ENCODE data around the gene PSMC2.

DNA sequence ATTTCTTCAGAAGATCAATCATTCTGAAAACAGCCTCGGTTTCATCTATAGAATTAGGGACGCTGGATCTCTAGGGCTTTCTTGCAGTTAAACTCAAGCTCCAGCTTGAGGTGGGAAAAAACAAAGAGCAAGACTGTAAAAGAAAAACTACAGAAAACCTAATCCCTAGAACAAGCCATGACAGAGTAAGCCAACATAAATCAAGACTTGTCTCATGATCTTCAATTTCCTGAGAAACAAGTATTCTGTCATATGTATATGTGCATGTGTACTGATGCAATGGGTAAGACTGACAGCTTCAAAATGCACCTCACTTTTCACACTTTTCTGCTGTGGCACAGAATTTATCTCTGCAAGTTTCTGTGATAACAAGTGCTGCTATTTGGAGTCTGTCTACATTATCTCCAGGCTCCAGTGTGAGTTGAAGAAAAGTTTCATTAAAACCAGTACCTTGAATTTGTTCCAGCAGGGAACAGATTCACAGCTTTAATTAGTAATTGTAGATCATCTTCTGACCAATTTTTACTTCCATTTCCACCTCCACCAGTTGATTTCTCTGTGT, 31.0 kb upstream of the PSMC2 start:
- TF ChIP-seq, protein P1, sequence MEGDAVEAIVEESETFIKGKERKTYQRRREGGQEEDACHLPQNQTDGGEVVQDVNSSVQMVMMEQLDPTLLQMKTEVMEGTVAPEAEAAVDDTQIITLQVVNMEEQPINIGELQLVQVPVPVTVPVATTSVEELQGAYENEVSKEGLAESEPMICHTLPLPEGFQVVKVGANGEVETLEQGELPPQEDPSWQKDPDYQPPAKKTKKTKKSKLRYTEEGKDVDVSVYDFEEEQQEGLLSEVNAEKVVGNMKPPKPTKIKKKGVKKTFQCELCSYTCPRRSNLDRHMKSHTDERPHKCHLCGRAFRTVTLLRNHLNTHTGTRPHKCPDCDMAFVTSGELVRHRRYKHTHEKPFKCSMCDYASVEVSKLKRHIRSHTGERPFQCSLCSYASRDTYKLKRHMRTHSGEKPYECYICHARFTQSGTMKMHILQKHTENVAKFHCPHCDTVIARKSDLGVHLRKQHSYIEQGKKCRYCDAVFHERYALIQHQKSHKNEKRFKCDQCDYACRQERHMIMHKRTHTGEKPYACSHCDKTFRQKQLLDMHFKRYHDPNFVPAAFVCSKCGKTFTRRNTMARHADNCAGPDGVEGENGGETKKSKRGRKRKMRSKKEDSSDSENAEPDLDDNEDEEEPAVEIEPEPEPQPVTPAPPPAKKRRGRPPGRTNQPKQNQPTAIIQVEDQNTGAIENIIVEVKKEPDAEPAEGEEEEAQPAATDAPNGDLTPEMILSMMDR (IDR thresholded peaks at IDR 0.05), result no peak
- TF ChIP-seq EZH2 (IDR thresholded peaks at IDR 0.05; ENCODE audit: borderline replicate concordance, insufficient read depth, low read depth, low read length, poor library complexity, severe bottlenecking), result no peak
